MM.1S (cell line): Measurements from ENCODE around the gene CXCL12.

Source experiments
- CTCF ChIP-seq: fragments of 300-600 bp; sonication (generic); IDR thresholded peaks from 2 replicates; pipeline ENCODE4 v1.5.1; 2016; ENCODE audit warnings: antibody characterized with exemption, low read length, mixed read lengths
- EZH2 ChIP-seq: fragments of 300-600 bp; sonication (generic); optimal IDR thresholded peaks from 2 replicates; pipeline ENCODE3; 2017; ENCODE audit warnings: low read depth, mild to moderate bottlenecking, antibody characterized with exemption, low read length, mixed read lengths

GRCh38 chr10:44347609-44348400, 37.1 kb downstream of the CXCL12 start:
- no peak for TF ChIP-seq EZH2
- TF ChIP-seq CTCF: no peak
